ENCODE results near the gene MYEF2. TPM values are rescaled to one million over a fixed set of nuclear protein-coding genes. Genes with fewer than 3 reads are reported as not detected.
A peak's percentile ranks its signal among the peaks of the same experiment; 100 is the strongest.

Gene MYEF2
- total and polyA plus RNA-seq, 10 of the 15 experiments (the other 5 are each of a cell fraction or from before 2014, with no cell fraction given): 9.2 to 47.0 (median 19.9) TPM

DNA sequence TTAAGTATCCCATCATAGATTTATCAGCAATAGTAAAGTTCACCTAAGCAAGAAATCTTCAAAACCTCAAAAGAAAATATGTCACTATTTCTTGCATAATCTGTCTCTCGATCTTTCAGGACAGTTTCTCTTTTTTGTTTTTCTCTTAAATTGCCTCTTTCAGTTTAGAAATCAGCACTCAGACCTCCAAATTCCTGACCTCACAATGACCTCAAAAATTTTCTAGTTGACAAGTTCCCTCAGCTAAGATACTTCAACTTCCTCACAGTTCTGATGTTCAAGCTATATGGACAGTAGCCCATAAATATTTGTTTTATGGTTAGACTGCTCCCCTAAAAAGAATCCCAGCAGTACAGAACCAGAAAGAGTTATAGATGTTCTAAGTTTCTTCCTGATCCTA lies 33.2 kb downstream of the MYEF2 start:
- no peaks in the 10 kb centered on the region for H3K9me3 ChIP-seq (replicated peaks; ENCODE audit: control insufficient read depth, insufficient read depth, low read length)
- TF ChIP-seq MTA2 (IDR thresholded peaks at IDR 0.05; ENCODE audit: low read depth): 0 out of 2 replicates have a peak, but pooled peaks have one; percentile 25
- peak; percentile 24 for TF ChIP-seq SKIL (IDR thresholded peaks at IDR 0.05; ENCODE audit: low read depth, poor library complexity, severe bottlenecking)
- TF ChIP-seq RUNX3 (IDR thresholded peaks at IDR 0.05; ENCODE audit: low read length): 0 out of 2 replicates have a peak, but pooled peaks have one; percentile 23
- no peak for TF ChIP-seq SUZ12 (IDR thresholded peaks at IDR 0.05; ENCODE audit: unreplicated experiment)
- peak; percentile 77 for TF ChIP-seq CREB1 (IDR thresholded peaks at IDR 0.05; ENCODE audit: low read depth)
- TF ChIP-seq, protein P1, sequence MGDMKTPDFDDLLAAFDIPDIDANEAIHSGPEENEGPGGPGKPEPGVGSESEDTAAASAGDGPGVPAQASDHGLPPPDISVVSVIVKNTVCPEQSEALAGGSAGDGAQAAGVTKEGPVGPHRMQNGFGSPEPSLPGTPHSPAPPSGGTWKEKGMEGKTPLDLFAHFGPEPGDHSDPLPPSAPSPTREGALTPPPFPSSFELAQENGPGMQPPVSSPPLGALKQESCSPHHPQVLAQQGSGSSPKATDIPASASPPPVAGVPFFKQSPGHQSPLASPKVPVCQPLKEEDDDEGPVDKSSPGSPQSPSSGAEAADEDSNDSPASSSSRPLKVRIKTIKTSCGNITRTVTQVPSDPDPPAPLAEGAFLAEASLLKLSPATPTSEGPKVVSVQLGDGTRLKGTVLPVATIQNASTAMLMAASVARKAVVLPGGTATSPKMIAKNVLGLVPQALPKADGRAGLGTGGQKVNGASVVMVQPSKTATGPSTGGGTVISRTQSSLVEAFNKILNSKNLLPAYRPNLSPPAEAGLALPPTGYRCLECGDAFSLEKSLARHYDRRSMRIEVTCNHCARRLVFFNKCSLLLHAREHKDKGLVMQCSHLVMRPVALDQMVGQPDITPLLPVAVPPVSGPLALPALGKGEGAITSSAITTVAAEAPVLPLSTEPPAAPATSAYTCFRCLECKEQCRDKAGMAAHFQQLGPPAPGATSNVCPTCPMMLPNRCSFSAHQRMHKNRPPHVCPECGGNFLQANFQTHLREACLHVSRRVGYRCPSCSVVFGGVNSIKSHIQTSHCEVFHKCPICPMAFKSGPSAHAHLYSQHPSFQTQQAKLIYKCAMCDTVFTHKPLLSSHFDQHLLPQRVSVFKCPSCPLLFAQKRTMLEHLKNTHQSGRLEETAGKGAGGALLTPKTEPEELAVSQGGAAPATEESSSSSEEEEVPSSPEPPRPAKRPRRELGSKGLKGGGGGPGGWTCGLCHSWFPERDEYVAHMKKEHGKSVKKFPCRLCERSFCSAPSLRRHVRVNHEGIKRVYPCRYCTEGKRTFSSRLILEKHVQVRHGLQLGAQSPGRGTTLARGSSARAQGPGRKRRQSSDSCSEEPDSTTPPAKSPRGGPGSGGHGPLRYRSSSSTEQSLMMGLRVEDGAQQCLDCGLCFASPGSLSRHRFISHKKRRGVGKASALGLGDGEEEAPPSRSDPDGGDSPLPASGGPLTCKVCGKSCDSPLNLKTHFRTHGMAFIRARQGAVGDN (IDR thresholded peaks at IDR 0.05): 0 out of 2 replicates have a peak, but pooled peaks have one; percentile 6
- TF ChIP-seq RELA (IDR thresholded peaks at IDR 0.05; ENCODE audit: borderline replicate concordance, partially characterized antibody): no peak
- TF ChIP-seq BCLAF1 (IDR thresholded peaks at IDR 0.05): no peak
- no peak for TF ChIP-seq MYC (IDR thresholded peaks at IDR 0.05; ENCODE audit: insufficient read depth, insufficient read length, insufficient replicate concordance, low read length, severe bottlenecking)
- in situ Hi-C loops (cut with MboI): no loop called here
- CTCF ChIA-PET: no interaction called here
- intact Hi-C loops (cut with micrococcal nuclease; ENCODE audit: unreplicated experiment): no loop called here
- no peaks in the 10 kb centered on the region for H4K20me1 ChIP-seq (ENCODE audit: control insufficient read depth, insufficient read depth)
- POLR2A ChIA-PET: no interaction called here
- RAD21 ChIA-PET (ENCODE audit: unreplicated experiment): interaction anchor here (1.2 to 1.5 kb wide), 2 partner anchors 12 to 33 kb away, joined by 3 to 4 read pairs; partner anchors contain the start of gene MYEF2
- peak; percentile 16 for DNase-seq (ENCODE audit: low read depth, low spot score)
- ATAC-seq: peak; percentile 72
- BruUV-seq (replicated peaks): no TSS peak
- no peaks in the 10 kb centered on the region for H3K27me3 ChIP-seq (replicated peaks in 1 of 2; ENCODE audit: control insufficient read depth in 2 of 2, insufficient read depth in 2 of 2, low read length in 1 of 2)
- FAIRE-seq: peak; percentile 81
- 0% methylated on average over 1 of the region's 1 CpG for WGBS (ENCODE audit: insufficient coverage, insufficient replicate concordance, low lambda C conversion rate, missing lambda C conversion rate)
- H3K4me2 ChIP-seq (ENCODE audit: control insufficient read depth, insufficient read depth): no peak overlapping the region; the same call in 1 of the 2 replicates
- 0 out of 2 replicates have a peak overlapping the region, but pooled peaks have one; percentile 22 for H3K27ac ChIP-seq (ENCODE audit: control insufficient read depth, insufficient read depth)
- SMC1A ChIA-PET (ENCODE audit: uncharacterized antibody, unreplicated experiment): interaction anchor here (0.7 to 1.2 kb wide), 3 partner anchors 15 to 173 kb away, joined by 3 to 4 read pairs (median 4); no protein-coding TSS in a partner anchor
- H3K79me2 ChIP-seq (ENCODE audit: control insufficient read depth, insufficient read depth, low read length): no peaks in the 10 kb centered on the region
- H3K4me3 ChIP-seq: no peak overlapping the region
- no peak overlapping the region for H2AFZ ChIP-seq (ENCODE audit: control insufficient read depth, low read depth, low read length)
- H3K36me3 ChIP-seq (ENCODE audit: control insufficient read depth in 2 of 2, insufficient read depth in 2 of 2, low read length in 1 of 2): no peaks in the 10 kb centered on the region
- no peak overlapping the region for H3K9ac ChIP-seq (ENCODE audit: control insufficient read depth, insufficient read depth, low read length)
- peaks cover 4% of the 10 kb centered on the region; the same call in 1 of the 2 replicates for H3K4me1 ChIP-seq (ENCODE audit: control insufficient read depth, insufficient read depth, low read length)
